ENCODE data around the gene PWWP2B.

DNA sequence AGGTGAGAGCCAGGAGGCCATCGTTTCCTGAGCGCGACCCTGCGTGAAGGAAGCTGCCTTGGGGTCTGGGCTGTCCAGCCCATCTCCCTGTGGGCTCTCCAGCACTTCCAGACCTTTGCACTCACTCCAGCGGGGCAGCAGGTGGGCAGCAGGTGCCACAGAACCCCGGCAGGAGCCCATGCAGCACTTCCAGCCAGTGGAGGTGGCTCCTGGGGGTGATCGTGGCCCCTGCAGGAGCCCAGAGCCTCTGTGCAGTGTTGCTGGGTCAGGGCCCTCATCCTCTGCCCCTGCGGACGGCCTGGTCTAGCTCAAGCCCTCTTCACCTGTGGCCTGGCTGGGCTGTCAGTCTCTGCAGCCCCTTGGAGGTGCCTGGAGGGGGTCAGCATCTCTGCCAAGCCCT lies 59.9 kb downstream of the PWWP2B start:
- TF ChIP-seq, protein P1, sequence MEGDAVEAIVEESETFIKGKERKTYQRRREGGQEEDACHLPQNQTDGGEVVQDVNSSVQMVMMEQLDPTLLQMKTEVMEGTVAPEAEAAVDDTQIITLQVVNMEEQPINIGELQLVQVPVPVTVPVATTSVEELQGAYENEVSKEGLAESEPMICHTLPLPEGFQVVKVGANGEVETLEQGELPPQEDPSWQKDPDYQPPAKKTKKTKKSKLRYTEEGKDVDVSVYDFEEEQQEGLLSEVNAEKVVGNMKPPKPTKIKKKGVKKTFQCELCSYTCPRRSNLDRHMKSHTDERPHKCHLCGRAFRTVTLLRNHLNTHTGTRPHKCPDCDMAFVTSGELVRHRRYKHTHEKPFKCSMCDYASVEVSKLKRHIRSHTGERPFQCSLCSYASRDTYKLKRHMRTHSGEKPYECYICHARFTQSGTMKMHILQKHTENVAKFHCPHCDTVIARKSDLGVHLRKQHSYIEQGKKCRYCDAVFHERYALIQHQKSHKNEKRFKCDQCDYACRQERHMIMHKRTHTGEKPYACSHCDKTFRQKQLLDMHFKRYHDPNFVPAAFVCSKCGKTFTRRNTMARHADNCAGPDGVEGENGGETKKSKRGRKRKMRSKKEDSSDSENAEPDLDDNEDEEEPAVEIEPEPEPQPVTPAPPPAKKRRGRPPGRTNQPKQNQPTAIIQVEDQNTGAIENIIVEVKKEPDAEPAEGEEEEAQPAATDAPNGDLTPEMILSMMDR (IDR thresholded peaks at IDR 0.05; ENCODE audit: low read depth, low read length, poor library complexity, severe bottlenecking), result no peak
- no peak for TF ChIP-seq EZH2phosphoT487 (IDR thresholded peaks at IDR 0.05; ENCODE audit: borderline replicate concordance, low read length)
